ENCODE results near the gene PAPOLA.

PAPOLA gene

DNA sequence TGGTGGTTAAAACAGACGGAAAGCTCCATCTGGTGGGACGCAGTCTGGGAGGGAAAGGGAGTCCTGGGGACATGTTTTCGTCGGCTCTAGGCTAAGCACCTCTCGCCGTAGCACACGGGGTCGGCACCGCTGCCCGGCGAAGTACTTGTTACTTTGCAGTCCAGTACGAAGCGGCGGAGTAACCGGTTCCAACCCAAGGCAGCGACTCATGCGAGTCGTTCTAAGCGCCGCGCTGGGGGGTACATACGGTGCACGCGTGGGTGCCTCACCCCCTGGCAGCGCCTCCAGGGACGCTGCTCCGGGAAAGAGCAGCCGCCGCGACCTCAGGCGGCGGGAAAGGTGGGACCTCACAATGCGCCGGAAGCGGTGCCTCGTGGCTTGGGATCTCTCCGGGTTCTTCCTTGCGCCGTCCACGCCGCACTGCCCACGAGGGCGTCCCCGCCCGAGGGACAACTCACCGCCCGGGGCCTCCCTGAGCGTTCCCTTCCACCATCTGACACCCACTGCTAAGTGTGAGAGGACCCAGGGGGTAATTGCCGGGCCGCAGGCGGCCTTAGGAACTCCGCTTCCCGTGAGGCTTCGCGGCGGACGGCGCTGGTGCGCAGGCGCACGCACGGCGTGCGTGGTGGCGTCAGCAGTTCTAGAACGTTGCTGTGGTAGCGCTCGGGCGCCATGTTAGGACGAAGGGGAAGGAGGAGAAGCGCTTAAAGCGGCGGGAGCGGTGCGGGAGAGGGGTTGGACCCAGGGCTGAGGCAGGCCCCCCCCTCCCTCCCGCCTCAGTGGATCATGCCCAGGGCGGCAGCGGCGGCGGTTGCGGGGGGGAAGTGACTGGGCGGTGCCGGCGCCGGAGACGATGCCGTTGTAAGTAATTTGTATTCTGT is at the start of gene PAPOLA:
Gene PAPOLA (plus strand): TSS at position 643 of the 881 bp plus-strand sequence. CDS start 211 bp downstream, at position 854.
- DNase-seq (ENCODE audit: low read depth): peak; percentile 78
- TF ChIP-seq, protein P1, sequence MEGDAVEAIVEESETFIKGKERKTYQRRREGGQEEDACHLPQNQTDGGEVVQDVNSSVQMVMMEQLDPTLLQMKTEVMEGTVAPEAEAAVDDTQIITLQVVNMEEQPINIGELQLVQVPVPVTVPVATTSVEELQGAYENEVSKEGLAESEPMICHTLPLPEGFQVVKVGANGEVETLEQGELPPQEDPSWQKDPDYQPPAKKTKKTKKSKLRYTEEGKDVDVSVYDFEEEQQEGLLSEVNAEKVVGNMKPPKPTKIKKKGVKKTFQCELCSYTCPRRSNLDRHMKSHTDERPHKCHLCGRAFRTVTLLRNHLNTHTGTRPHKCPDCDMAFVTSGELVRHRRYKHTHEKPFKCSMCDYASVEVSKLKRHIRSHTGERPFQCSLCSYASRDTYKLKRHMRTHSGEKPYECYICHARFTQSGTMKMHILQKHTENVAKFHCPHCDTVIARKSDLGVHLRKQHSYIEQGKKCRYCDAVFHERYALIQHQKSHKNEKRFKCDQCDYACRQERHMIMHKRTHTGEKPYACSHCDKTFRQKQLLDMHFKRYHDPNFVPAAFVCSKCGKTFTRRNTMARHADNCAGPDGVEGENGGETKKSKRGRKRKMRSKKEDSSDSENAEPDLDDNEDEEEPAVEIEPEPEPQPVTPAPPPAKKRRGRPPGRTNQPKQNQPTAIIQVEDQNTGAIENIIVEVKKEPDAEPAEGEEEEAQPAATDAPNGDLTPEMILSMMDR (IDR thresholded peaks at IDR 0.05; ENCODE audit: control insufficient read depth, insufficient read depth, low read depth, low read length, missing control alignments): no peak
- H3K4me3 ChIP-seq (ENCODE audit: control insufficient read depth, low read depth, low read length): peak within 1 kb of the TSS; percentile 97

DNA sequence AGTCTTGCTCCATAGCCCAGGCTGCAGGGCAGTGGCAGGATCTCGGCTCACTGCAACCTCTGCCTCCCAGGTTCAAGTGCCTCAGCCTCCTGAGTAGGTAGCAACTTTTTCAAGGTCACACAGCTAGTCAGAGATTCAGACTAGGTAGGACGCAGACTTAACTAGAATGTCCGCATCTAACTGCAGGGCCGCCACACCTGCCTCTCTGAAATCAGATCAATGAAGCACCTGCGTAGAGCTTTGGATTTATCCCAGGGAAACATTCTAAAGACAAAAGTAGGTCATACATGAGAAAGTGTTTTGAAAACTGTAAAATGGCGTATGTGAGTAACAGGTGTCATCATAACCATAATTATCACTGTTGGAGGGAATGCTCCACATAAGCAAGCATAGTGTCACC is 49.5 kb upstream of the PAPOLA start:
- TF ChIP-seq, protein P1 (IDR thresholded peaks at IDR 0.05; ENCODE audit: control insufficient read depth, insufficient read depth, low read depth, low read length, missing control alignments): no peak
- DNase-seq (ENCODE audit: low read depth): no peak
- H3K4me3 ChIP-seq (ENCODE audit: control insufficient read depth, low read depth, low read length): no peak overlapping the region

DNA sequence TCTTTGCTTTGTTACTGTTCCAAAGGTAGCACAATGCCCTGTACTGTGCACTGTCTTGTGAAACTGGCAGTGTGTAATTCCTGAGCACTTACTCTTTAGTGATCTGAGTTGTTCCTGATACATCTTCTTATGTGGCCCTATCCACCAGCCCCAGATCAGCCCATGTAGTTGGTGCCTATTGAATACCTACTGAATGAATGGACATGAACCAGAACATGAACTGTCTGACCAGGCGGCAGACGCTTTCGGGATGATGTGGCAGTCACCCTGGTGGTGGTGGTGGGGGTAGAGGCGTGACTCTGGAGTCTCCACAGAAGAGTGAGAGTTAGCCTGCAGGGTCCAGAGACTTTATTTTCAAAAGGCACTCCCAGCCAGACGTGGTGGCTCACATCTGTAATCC is 46.6 kb upstream of the PAPOLA start:
- no peak overlapping the region for H3K4me3 ChIP-seq (ENCODE audit: control insufficient read depth, low read depth, low read length)
- no peak for DNase-seq (ENCODE audit: low read depth)
- TF ChIP-seq, protein P1 (IDR thresholded peaks at IDR 0.05; ENCODE audit: control insufficient read depth, insufficient read depth, low read depth, low read length, missing control alignments): no peak

DNA sequence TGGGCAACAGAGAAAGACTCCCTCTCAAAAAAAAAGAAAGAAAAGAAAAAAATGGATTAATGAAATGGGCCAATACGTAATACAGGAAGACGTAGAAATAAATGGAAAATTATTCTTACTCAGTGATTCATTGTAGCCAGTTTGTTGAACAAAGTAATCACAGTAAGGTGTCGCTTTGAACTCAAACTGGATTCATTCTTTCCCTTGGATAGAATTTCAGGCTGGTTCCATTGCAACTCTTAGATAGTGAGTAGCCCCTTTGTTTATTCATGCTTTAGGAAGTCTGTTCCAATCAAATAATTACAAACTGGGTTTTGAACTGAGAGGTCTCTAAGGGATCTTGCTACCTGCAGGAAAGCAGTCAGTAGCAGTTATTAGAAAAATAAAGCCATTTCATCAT is 42.3 kb upstream of the PAPOLA start:
- no peak overlapping the region for H3K4me3 ChIP-seq (ENCODE audit: control insufficient read depth, low read depth, low read length)
- TF ChIP-seq, protein P1 (IDR thresholded peaks at IDR 0.05; ENCODE audit: control insufficient read depth, insufficient read depth, low read depth, low read length, missing control alignments): no peak
- DNase-seq (ENCODE audit: low read depth): no peak

DNA sequence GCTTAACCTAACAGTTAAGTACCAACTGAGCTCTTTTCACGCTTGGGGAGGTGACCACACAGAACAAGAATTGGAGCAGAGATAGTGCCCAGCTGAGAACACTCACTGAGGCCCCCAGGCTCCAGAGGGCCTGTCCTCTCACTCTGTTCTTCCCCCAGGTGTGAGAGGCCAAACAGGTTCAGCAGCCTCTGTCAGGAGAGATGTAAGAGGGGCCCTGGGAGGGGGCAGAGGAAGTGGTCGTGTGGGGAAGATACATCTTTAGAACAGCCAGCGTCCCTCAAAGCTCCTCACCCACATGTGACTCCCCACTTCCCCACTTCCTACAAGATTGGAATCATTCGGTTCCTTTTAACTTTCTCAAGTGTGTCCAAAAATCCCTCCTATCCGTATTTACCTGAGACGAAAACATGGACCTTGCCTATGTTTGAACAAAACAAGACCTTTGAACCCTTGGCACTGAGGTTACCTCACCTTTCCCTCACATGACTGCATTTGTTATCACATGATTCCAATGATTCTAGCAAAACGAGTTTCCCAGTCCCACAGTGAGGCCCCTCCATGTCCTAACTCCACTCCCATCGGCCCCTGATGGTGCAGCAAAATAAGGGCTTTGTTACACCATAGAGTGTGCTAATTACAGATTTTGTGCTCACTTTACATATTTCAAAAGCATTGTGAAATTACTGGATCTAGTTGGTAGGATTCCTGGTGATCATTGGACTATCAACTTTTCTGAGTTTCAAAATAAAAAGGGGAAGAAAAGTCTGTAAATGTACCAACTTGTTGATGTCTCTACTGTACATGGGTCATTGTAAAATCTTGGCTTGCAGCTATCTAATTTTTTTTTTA is 40.0 kb upstream of the PAPOLA start:
- H3K4me3 ChIP-seq (ENCODE audit: control insufficient read depth, low read depth, low read length): no peak overlapping the region
- DNase-seq (ENCODE audit: low read depth): no peak
- TF ChIP-seq, protein P1 (IDR thresholded peaks at IDR 0.05; ENCODE audit: control insufficient read depth, insufficient read depth, low read depth, low read length, missing control alignments): no peak

DNA sequence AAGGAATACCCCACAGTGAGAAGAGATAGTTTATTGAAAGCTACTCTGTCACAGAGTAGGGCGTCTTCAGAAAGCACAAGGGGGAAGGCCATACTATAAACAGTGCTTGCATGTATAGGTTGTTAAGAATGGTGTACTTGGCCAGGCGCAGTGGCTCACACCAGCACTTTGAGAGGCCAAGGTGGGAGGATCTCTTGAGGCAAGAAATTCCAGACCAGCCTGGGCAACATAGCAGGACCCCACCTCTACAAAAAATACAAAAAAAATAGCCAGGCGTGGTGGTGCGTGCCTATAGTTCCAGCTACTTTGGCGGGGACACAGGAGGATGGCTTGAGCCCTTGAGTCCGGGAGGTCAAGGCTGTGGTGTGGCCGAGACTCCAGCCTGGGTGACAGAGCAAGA is 38.0 kb upstream of the PAPOLA start:
- H3K4me3 ChIP-seq (ENCODE audit: control insufficient read depth, low read depth, low read length): no peak overlapping the region
- TF ChIP-seq, protein P1 (IDR thresholded peaks at IDR 0.05; ENCODE audit: control insufficient read depth, insufficient read depth, low read depth, low read length, missing control alignments): no peak
- no peak for DNase-seq (ENCODE audit: low read depth)

Measured in AG09309 (cell line).